Measurements from ENCODE around the gene SMPD4. TPM values are rescaled to one million over a fixed set of nuclear protein-coding genes. Genes with fewer than 3 reads are reported as not detected.
"Not testable (repeated sequence)": the region's sequence is repeated elsewhere in the genome, so short reads cannot be mapped to it uniquely, and the experiment has no call there.

SMPD4 gene
- total and polyA plus RNA-seq, 2 of the 4 experiments (the other 2 are of a cell fraction) = 8.6 to 63.0 TPM

GRCh38 chr2:130180404-130181324 lies 738 bp downstream of the SMPD4 start:
- Histone ChIP-seq H3K4me3 (ENCODE audit: insufficient read depth, low read depth, low read length) (peak overlapping the region; percentile 99), H2AK9ac (replicated peaks; ENCODE audit: low read depth, low read length, poor library complexity) (peak overlapping the region; percentile 87), H3K79me1 (ENCODE audit: low read depth in 1 of 2, low read length in 2 of 2) (peaks cover 5 to 26% of the 10 kb centered on the region in 2 experiments), H3K4ac (ENCODE audit: low read depth, low read length) (peak overlapping the region; percentile 92), H2AFZ (replicated peaks; ENCODE audit: low read length, poor library complexity) (peak overlapping the region; percentile 100), H4K5ac (ENCODE audit: low read depth, low read length) (peak overlapping the region; percentile 98), H3K9ac (ENCODE audit: low read depth, low read length) (peak overlapping the region; percentile 94), H2AK5ac (ENCODE audit: low read depth, low read length) (peak overlapping the region; percentile 91; the same call in 1 of the 2 replicates), H3K23ac (ENCODE audit: low read depth, low read length) (peak overlapping the region; percentile 64; the same call in 1 of the 2 replicates), H4K91ac (ENCODE audit: insufficient read depth, low read depth, low read length) (peak overlapping the region; percentile 93), H3K27ac (ENCODE audit: insufficient read depth, low read length) (peak overlapping the region; percentile 75), H3K4me2 (ENCODE audit: low read depth, low read length) (peak overlapping the region; percentile 88), H4K8ac (ENCODE audit: low read depth in 2 of 2, low read length in 2 of 2) (peak overlapping the region; percentile 41 to 90; a peak in 3 of 4 replicates), H2BK5ac (ENCODE audit: low read depth, low read length, poor library complexity, severe bottlenecking) (peak overlapping the region; percentile 21)
- dilution Hi-C loops (cut with HindIII; ENCODE audit: low sequenced_read_pairs, unreplicated experiment); H4K20me1 ChIP-seq (ENCODE audit: insufficient read depth, low read length); H2BK20ac ChIP-seq (ENCODE audit: low read depth, low read length); H3K4me1 ChIP-seq (ENCODE audit: control insufficient read depth, insufficient read depth, low read length); H3K27me3 ChIP-seq (ENCODE audit: control insufficient read depth, insufficient read depth, low read length); H3K14ac ChIP-seq (replicated peaks; ENCODE audit: low read depth, low read length); H2BK120ac ChIP-seq (ENCODE audit: low read depth, low read length); H3K36me3 ChIP-seq (ENCODE audit: control insufficient read depth, insufficient read depth, low read length); H3K9me3 ChIP-seq (ENCODE audit: control insufficient read depth, insufficient read depth, low read length); H2BK15ac ChIP-seq (ENCODE audit: low read depth, low read length); H3K56ac ChIP-seq (ENCODE audit: extremely low read depth, insufficient read depth, low read length); H3K9me1 ChIP-seq (ENCODE audit: insufficient read depth, low read length); ATAC-seq (ENCODE audit: low read depth); BruUV-seq (replicated peaks); DNase-seq; H3K18ac ChIP-seq (ENCODE audit: low read depth, low read length): not testable (repeated sequence)
- intact Hi-C loops (cut with micrococcal nuclease) (loop anchor here (1.0 kb wide), 1 partner anchor 152 kb away; no protein-coding TSS in a partner anchor), in situ Hi-C loops (cut with MboI; ENCODE audit: low sequenced_read_pairs) (loop anchor here (5.0 kb wide), 1 partner anchor 152 kb away; no protein-coding TSS in a partner anchor)
- ChIA-PET POLR2A (ENCODE audit: unreplicated experiment) (interaction anchor here (0.6 kb wide), 1 partner anchor 70 kb away, joined by 3 read pairs; no protein-coding TSS in a partner anchor), CTCF (interaction anchor here (0.6 to 0.8 kb wide), 2 partner anchors 15 to 150 kb away, joined by 3 to 4 read pairs; no protein-coding TSS in a partner anchor)
- WGBS, 2 experiments (ENCODE audit: extremely low coverage in 2 of 2, insufficient read length in 1 of 2) = 15% methylated on average over 14 of the region's 38 CpGs; no CpG with 5 or more reads in 1 of the 2 experiments

- not testable (repeated sequence) for H2BK120ac ChIP-seq (ENCODE audit: low read depth, low read length); H3K27me3 ChIP-seq (ENCODE audit: control insufficient read depth, insufficient read depth, low read length)
These were observed 6.5 kb downstream of the SMPD4 start for GRCh38 chr2:130174866-130175265.

More at GRCh38 chr2:130174866-130175265, 6.5 kb downstream of the SMPD4 start:
- H4K5ac ChIP-seq (ENCODE audit: low read depth, low read length); H3K9ac ChIP-seq (ENCODE audit: low read depth, low read length); H3K4me2 ChIP-seq (ENCODE audit: low read depth, low read length); POLR2A ChIA-PET (ENCODE audit: unreplicated experiment); H3K4me1 ChIP-seq (ENCODE audit: control insufficient read depth, insufficient read depth, low read length); H3K14ac ChIP-seq (replicated peaks; ENCODE audit: low read depth, low read length); H2BK5ac ChIP-seq (ENCODE audit: low read depth, low read length, poor library complexity, severe bottlenecking); H2BK15ac ChIP-seq (ENCODE audit: low read depth, low read length); BruUV-seq (replicated peaks); H3K9me1 ChIP-seq (ENCODE audit: insufficient read depth, low read length); H3K56ac ChIP-seq (ENCODE audit: extremely low read depth, insufficient read depth, low read length); H3K18ac ChIP-seq (ENCODE audit: low read depth, low read length); H3K27ac ChIP-seq (ENCODE audit: insufficient read depth, low read length); H3K23ac ChIP-seq (ENCODE audit: low read depth, low read length); CTCF ChIA-PET; H3K9me3 ChIP-seq (ENCODE audit: control insufficient read depth, insufficient read depth, low read length); H2AK9ac ChIP-seq (replicated peaks; ENCODE audit: low read depth, low read length, poor library complexity); intact Hi-C loops (cut with micrococcal nuclease); H4K8ac ChIP-seq (ENCODE audit: low read depth in 2 of 2, low read length in 2 of 2); H2AK5ac ChIP-seq (ENCODE audit: low read depth, low read length); H3K4ac ChIP-seq (ENCODE audit: low read depth, low read length); dilution Hi-C loops (cut with HindIII; ENCODE audit: low sequenced_read_pairs, unreplicated experiment); H4K20me1 ChIP-seq (ENCODE audit: insufficient read depth, low read length); DNase-seq; H3K4me3 ChIP-seq (ENCODE audit: insufficient read depth, low read depth, low read length); H2BK20ac ChIP-seq (ENCODE audit: low read depth, low read length); H2AFZ ChIP-seq (replicated peaks; ENCODE audit: low read length, poor library complexity); H4K91ac ChIP-seq (ENCODE audit: insufficient read depth, low read depth, low read length): not testable (repeated sequence)
- Histone ChIP-seq H3K36me3 (ENCODE audit: control insufficient read depth, insufficient read depth, low read length) (peaks cover 27% of the 10 kb centered on the region), H3K79me1 (ENCODE audit: low read depth in 1 of 2, low read length in 2 of 2) (peaks cover 6 to 15% of the 10 kb centered on the region in 2 experiments; a peak in 3 of 4 replicates)
- peak; percentile 32; the same call in 1 of the 2 replicates for ATAC-seq (ENCODE audit: low read depth)
- in situ Hi-C loops (cut with MboI; ENCODE audit: low sequenced_read_pairs) = loop anchor here (25.0 kb wide), 1 partner anchor 1337 kb away; no protein-coding TSS in a partner anchor
- 90% methylated on average over 2 of the region's 5 CpGs; no CpG with 5 or more reads in 1 of the 2 experiments for WGBS, 2 experiments (ENCODE audit: extremely low coverage in 2 of 2, insufficient read length in 1 of 2)

All from IMR-90 (cell line).